ENCODE results near the gene DUS1L.

DUS1L gene

GRCh38 chr17:82087961-82088837, 22.6 kb upstream of the DUS1L start:
- no peak for DNase-seq

GRCh38 chr17:82086941-82087906, 21.6 kb upstream of the DUS1L start:
- DNase-seq: no peak

- DNase-seq: no peak
These were observed 20.5 kb upstream of the DUS1L start for GRCh38 chr17:82085931-82086764.

- DNase-seq: no peak
These were observed 19.6 kb upstream of the DUS1L start for GRCh38 chr17:82085031-82085861.

- no peak for DNase-seq
These were observed 18.9 kb upstream of the DUS1L start for GRCh38 chr17:82084373-82085030.

GRCh38 chr17:82083533-82084359, 18.1 kb upstream of the DUS1L start:
- no peak for DNase-seq

- no peak for DNase-seq
These were observed 17.4 kb upstream of the DUS1L start for GRCh38 chr17:82083009-82083408.

GRCh38 chr17:82082456-82082855, 16.9 kb upstream of the DUS1L start:
- no peak for DNase-seq

GRCh38 chr17:82081966-82082365, 16.4 kb upstream of the DUS1L start:
- DNase-seq: no peak

- no peak for DNase-seq
These were observed 15.9 kb upstream of the DUS1L start for GRCh38 chr17:82081546-82081945.

GRCh38 chr17:82080789-82081464, 15.3 kb upstream of the DUS1L start:
- DNase-seq: no peak

- DNase-seq: no peak
These were observed 14.6 kb upstream of the DUS1L start for GRCh38 chr17:82080048-82080788.

- no peak for DNase-seq
These were observed 13.5 kb upstream of the DUS1L start for GRCh38 chr17:82079001-82079677.

- DNase-seq: no peak
These were observed 12.8 kb upstream of the DUS1L start for GRCh38 chr17:82078433-82078832.

GRCh38 chr17:82077617-82078358, 12.2 kb upstream of the DUS1L start:
- DNase-seq: no peak

- DNase-seq: no peak
These were observed 11.4 kb upstream of the DUS1L start for GRCh38 chr17:82076785-82077591.
